GM19438 (cell line): Measurements from ENCODE around the gene TRPV5.

ENCODE experiments used
- ATAC-seq: cut with Tn5 transposase; IDR thresholded peaks from one replicate; pipeline ENCODE4 v1.9.1; 2021; ENCODE audit warnings: low read depth; ENCODE audit not compliant: unreplicated experiment

TRPV5 gene

GRCh38 chr7:142910481-142910880 lies 23.1 kb downstream of the TRPV5 start:
- no peak for ATAC-seq

GRCh38 chr7:142910031-142910433 lies 23.5 kb downstream of the TRPV5 start:
- no peak for ATAC-seq

GRCh38 chr7:142908921-142909890 lies 24.3 kb downstream of the TRPV5 start:
- ATAC-seq: no peak

- no peak for ATAC-seq
Measured at GRCh38 chr7:142908290-142908689, 25.3 kb downstream of the TRPV5 start.

- ATAC-seq: no peak
Measured at GRCh38 chr7:142906643-142907042, 26.9 kb downstream of the TRPV5 start.

GRCh38 chr7:142905759-142906158 lies 27.8 kb downstream of the TRPV5 start:
- ATAC-seq: no peak

- ATAC-seq: no peak
Measured at GRCh38 chr7:142904128-142904527, 29.4 kb downstream of the TRPV5 start.

- no peak for ATAC-seq
Measured at GRCh38 chr7:142901426-142902259, 31.9 kb downstream of the TRPV5 start.

GRCh38 chr7:142899661-142900060 lies 33.9 kb downstream of the TRPV5 start:
- ATAC-seq: no peak

GRCh38 chr7:142898377-142899170 lies 35.0 kb downstream of the TRPV5 start:
- ATAC-seq: no peak

- no peak for ATAC-seq
Measured at GRCh38 chr7:142897691-142898090, 35.9 kb downstream of the TRPV5 start.

- ATAC-seq: no peak
Measured at GRCh38 chr7:142896741-142897379, 36.7 kb downstream of the TRPV5 start.

- no peak for ATAC-seq
Measured at GRCh38 chr7:142896151-142896550, 37.4 kb downstream of the TRPV5 start.

GRCh38 chr7:142894985-142895593 lies 38.5 kb downstream of the TRPV5 start:
- ATAC-seq: no peak

- ATAC-seq: no peak
Measured at GRCh38 chr7:142894112-142894984, 39.2 kb downstream of the TRPV5 start.

GRCh38 chr7:142892951-142893350 lies 40.6 kb downstream of the TRPV5 start:
- no peak for ATAC-seq

GRCh38 chr7:142891490-142892082 lies 42.0 kb downstream of the TRPV5 start:
- ATAC-seq: no peak

GRCh38 chr7:142890874-142891485 lies 42.6 kb downstream of the TRPV5 start:
- ATAC-seq: no peak
